HL-60 (cell line): ENCODE measurements around the gene ATF6B.

ENCODE experiments used
- DNase-seq, 2 experiments: peaks; one replicate each; pipeline ENCODE4 v3.0.0-alpha.2; 2010 to 2020; ENCODE audit warnings: low read depth in 1 of 2, low spot score in 1 of 2
- H3K27ac ChIP-seq: fragments of 250-450 bp; sonication (Bioruptor Pico); replicated peaks from 2 replicates; pipeline ENCODE4 v1.5.1; 2020; ENCODE audit warnings: mild to moderate bottlenecking, moderate library complexity
- H3K27me3 ChIP-seq: fragments of 250-450 bp; sonication (Bioruptor Pico); 2 replicates; pipeline ENCODE4 v1.5.1; 2021; ENCODE audit warnings: mild to moderate bottlenecking, moderate library complexity; ENCODE audit not compliant: insufficient read depth, poor library complexity, severe bottlenecking
- H3K4me3 ChIP-seq: replicated peaks from 2 replicates; pipeline ENCODE4 v1.5.1; 2011; ENCODE audit warnings: mild to moderate bottlenecking, control low read depth, low read length; ENCODE audit not compliant: insufficient read depth
- CTCF ChIP-seq: IDR thresholded peaks from one replicate; pipeline ENCODE4 v1.5.1; 2011; ENCODE audit warnings: low read length, control low read depth, inconsistent platforms; ENCODE audit not compliant: insufficient read depth
- GABPA ChIP-seq: IDR thresholded peaks from 2 replicates; pipeline ENCODE4 v1.6.1; 2012; ENCODE audit warnings: low read depth
- POLR2AphosphoS5 ChIP-seq: IDR thresholded peaks from 2 replicates; pipeline ENCODE4 v1.6.1; 2012; ENCODE audit warnings: low read depth
- REST ChIP-seq: IDR thresholded peaks from 2 replicates; pipeline ENCODE4 v1.6.1; 2012; ENCODE audit warnings: low read depth; ENCODE audit not compliant: insufficient replicate concordance
- SPI1 ChIP-seq: IDR thresholded peaks from 2 replicates; pipeline ENCODE4 v1.6.1; 2012; ENCODE audit warnings: low read depth, mild to moderate bottlenecking, borderline replicate concordance

ATF6B gene

GRCh38 chr6:32089082-32089828, 38.8 kb downstream of the ATF6B start:
- Histone ChIP-seq H3K4me3 (no peak overlapping the region), H3K27ac (no peak overlapping the region), H3K27me3 (peaks cover 32% of the 10 kb centered on the region)
- no peak for TF ChIP-seq REST
- no peak for TF ChIP-seq CTCF
- TF ChIP-seq POLR2AphosphoS5 = no peak
- no peak for TF ChIP-seq GABPA
- no peak for DNase-seq

- H3K27me3 ChIP-seq = peaks cover 32% of the 10 kb centered on the region
- DNase-seq = no peak
- H3K27ac ChIP-seq = no peak overlapping the region
- H3K4me3 ChIP-seq = no peak overlapping the region
- TF ChIP-seq GABPA = no peak
- TF ChIP-seq CTCF = no peak
- no peak for TF ChIP-seq SPI1
- TF ChIP-seq POLR2AphosphoS5 = no peak
- TF ChIP-seq REST = no peak
Observed at GRCh38 chr6:32088487-32089049, 39.5 kb downstream of the ATF6B start.

GRCh38 chr6:32087574-32088486, 40.2 kb downstream of the ATF6B start:
- DNase-seq = peak; percentile 35 to 64
- Histone ChIP-seq H3K27me3 (peaks cover 34% of the 10 kb centered on the region), H3K4me3 (no peak overlapping the region), H3K27ac (no peak overlapping the region)
- TF ChIP-seq SPI1 (no peak), CTCF (no peak), GABPA (no peak), REST (no peak), POLR2AphosphoS5 (no peak)
